ENCODE data around the gene INTS12. TPM values are rescaled to one million over a fixed set of nuclear protein-coding genes. Genes with fewer than 3 reads are reported as not detected.
"Not testable (repeated sequence)": the region's sequence is repeated elsewhere in the genome, so short reads cannot be mapped to it uniquely, and the experiment has no call there.

Gene INTS12
- 18.5 and 19.1 TPM in 2 replicates for total RNA-seq

GRCh38 chr4:105708181-105709080 is at the start of gene INTS12, which contains the start of gene GSTCD:
Gene INTS12, minus strand, starts transcription at chr4:105708689. Its CDS starts 8,684 bp downstream, at chr4:105700005.
Gene GSTCD, plus strand, starts transcription at chr4:105708784. Its CDS starts 8,830 bp downstream, at chr4:105717614.
- peak; percentile 82 for DNase-seq (ENCODE audit: low read depth, low spot score)

DNA sequence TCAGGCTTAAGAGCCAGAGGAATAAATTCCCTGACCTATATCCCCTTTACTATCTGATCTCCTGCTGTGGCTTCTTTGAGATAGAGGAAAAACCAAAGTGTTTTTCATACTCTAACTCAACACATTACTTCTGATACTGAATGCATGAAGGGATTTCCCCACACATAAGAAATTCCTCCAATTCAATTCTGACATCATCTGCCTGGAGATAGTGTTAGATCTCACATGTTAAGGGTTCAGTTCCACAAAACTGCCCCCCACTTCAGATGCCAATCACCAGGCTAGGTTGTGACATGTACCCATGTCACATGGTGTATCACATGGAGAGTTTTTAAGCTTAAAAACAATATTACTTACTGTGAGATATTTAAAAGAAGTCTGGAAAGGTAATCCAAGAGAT is 46.9 kb upstream of the INTS12 start:
- DNase-seq (ENCODE audit: low read depth, low spot score): no peak

- no peak for DNase-seq (ENCODE audit: low read depth, low spot score)
Observed at GRCh38 chr4:105753361-105753760, 44.9 kb upstream of the INTS12 start.

- DNase-seq (ENCODE audit: low read depth, low spot score): no peak
Observed at GRCh38 chr4:105751718-105752299, 43.3 kb upstream of the INTS12 start.

DNA sequence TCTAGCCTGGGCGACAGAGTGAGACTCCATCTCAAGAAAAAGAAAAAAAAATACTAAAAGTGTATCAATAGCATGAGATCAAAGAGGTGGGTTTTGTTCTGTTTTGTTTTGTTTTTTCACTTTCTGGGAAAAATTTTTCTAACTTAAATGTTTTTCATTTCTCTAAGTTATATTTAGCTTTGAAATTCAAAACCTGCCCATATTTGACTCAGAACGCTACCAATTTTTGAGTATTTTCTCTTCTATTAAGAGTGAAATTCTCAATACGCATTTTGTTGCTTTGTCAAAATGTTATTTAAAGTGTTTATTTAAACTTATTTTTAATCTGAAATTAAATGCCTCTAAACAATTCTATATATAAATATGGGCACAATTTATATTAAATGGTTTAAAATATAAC is 39.7 kb upstream of the INTS12 start:
- no peak for DNase-seq (ENCODE audit: low read depth, low spot score)

DNA sequence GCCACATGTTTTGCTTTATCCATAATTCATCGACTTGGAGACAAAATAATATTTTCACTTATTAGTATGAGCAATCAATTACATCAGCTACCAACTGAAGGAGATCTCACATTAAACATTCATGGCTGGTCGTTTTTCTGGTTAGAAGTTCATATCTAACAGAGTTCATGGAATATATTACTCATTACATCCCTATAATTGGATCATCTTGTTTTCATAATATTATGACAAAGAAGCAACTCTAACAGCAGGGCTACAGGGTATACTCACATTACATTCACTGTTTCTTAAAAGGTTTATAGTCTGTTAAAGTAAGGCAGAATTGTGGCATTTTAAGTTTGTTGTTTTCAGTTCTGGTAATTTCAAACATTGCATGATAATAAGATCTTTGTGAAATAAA is 33.1 kb upstream of the INTS12 start:
- no peak for DNase-seq (ENCODE audit: low read depth, low spot score)

DNA sequence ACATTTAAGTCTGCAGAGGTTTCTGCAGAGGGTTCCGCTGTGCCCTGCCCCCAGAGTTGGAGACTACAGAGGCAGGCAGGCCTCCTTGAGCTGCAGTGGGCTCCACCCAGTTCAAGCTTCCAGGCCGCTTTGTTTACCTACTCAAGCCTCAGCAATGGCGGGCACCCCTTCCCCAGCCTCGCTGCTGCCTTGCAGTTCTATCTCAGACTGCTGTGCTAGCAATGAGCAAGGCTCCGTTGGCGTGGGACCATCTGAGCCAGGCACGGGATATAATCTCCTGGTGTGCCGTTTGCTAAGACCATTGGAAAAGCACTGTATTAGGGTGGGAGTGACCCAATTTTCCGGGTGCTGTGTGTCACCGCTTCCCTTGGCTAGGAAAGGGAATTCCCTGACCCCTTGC is 26.7 kb upstream of the INTS12 start:
- DNase-seq (ENCODE audit: low read depth, low spot score): not testable (repeated sequence)

GRCh38 chr4:105729895-105730294 is 21.4 kb upstream of the INTS12 start:
- DNase-seq (ENCODE audit: low read depth, low spot score): not testable (repeated sequence)

DNA sequence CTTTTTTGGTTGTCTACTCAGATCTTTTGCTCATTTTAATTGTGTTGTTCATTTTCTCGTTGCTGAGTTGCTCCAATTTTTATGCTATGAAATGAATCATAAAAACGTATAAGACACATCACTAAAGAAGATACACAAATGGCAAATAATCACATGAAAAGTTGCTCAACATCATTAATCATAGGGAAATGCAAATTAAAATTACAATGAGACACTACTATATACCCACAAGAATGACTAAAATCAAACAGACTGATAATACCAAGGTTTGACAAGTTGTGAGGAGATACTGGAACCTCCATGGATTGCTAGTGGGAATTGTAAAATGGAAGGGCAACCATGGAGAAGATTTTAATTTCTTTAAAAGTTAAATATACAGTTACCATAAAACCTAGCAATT is 17.1 kb upstream of the INTS12 start:
- DNase-seq (ENCODE audit: low read depth, low spot score): no peak

DNA sequence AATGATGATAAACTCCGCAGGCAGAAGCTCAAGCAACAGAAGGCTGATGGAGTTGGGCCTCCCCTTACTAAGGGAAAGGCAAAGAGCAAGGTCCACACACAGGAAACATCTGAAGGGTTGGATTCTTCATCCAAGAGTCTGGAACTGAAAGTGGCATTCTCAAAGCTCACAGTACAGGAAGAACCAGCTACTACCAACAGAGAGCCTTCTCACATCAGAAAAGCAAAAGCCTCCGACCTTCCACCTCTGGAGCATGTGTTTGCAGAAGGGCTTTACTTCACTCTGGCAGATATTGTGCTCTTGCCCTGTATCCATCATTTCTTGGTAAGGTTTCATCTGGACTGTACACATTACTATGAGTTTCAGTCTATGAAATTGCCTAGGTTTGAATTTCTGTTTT is 10.7 kb upstream of the INTS12 start:
- no peak for DNase-seq (ENCODE audit: low read depth, low spot score)

GRCh38 chr4:105715692-105716278 is 7.3 kb upstream of the INTS12 start:
- no peak for DNase-seq (ENCODE audit: low read depth, low spot score)

DNA sequence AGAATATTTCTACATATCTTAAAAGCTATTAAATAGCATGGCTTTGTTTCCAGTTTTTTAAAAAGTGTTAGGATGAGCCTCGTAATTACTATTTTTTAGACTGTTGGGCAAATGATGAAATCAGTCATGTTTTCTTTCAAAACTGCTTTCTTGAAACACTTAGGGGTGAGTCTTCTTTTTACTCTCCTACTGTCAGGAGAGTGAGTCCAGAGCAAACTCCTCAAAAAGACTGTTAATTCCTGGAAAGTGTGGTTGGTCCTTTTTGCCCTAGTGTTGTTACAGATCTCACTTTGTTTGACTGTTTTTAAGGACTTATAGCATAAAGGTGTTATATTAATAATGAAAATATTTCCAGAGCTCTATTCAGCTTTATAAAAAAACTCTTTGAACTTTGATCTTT is 6.4 kb upstream of the INTS12 start:
- no peak for DNase-seq (ENCODE audit: low read depth, low spot score)

- DNase-seq (ENCODE audit: low read depth, low spot score): no peak
Observed at GRCh38 chr4:105714071-105714521, 5.6 kb upstream of the INTS12 start.

DNA sequence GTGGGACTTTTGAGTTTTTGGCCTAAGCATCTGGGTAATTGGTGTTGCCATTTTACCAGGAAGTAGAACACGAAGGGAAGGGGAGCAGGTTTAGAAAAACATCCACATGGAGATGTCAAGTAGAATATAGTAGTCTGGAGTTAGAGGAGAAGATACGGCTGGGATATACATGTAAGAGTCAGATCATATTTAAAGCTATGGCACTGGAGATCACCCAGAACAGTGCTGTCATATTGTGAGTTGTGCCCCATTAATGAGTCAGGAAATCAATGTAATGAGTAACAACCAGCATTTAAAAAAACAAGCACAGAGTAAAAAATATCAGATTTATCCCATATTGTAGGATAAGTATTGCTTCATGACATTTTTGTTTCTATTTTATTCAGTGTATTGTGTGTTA is 4.3 kb upstream of the INTS12 start:
- DNase-seq (ENCODE audit: low read depth, low spot score): no peak

GRCh38 chr4:105710678-105711077 is 2.2 kb upstream of the INTS12 start:
- no peak for DNase-seq (ENCODE audit: low read depth, low spot score)

DNA sequence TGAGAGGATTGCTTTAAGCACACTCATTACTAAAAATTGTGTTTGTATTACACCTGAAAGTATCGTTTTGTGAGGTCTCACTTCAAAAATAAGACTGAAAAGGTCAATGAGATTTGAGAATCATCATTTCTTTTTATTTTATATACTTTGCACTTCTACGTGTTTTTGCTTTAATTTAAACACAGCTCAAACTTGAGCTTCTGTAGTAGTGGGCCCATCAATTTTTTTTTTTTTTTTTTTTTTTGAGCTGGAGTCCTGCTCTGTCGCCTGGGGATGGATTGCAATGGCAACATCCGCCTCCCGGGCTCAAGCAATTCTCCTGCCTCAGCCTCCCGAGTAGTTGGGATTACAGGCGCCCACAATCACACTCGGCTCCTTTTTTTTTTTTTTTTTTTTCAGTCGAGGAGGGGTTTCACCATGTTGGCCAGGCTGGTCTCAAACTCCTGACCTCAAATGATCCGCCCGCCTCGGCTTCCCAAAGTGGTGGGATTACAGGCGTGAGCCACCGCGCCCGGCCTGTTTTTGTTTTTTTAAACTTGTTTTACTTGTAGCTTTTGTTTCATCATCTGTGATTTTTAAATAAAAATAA is 1.6 kb upstream of the INTS12 start:
- DNase-seq (ENCODE audit: low read depth, low spot score): no peak

DNA sequence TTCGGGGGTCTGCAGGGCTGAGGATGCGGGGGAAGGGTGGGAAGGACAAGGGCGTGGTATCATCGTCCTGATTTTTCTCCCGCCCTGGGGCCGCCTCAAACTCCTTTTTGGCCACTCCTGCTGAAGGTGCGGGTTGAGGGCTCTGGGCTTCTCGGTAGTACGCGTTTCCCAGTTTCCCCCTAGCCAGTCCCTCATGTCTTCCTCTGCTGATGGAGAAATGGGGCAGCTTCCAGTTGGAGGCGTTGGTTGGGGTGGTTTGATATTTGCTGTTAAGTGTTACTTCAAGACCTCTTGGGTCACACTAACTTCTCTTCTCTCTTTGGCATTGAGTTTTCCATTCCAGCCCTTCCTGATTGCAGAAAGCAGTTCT is 577 bp upstream of the INTS12 start:
- no peak for DNase-seq (ENCODE audit: low read depth, low spot score)

DNA sequence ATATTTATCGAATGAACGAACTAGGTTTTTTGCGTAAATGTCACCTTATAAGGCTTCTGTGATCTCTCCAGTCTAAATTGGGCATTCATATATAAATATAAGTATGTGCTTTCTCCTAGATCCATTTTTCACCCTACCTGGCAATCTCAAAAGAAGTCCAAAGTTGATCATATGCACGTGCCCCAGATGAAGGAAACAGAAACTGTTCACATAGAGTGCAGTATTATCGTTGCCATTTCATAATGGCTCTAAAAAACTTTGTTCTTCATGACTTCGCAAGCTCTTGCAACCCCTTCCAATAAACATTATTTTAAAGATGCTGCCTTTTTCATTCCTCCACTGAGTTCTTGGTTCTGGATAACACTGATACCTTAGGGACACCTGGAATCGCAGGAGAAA is 708 bp downstream of the INTS12 start:
- DNase-seq (ENCODE audit: low read depth, low spot score): no peak

GRCh38 chr4:105698607-105699006 is 9.9 kb downstream of the INTS12 start:
- no peak for DNase-seq (ENCODE audit: low read depth, low spot score)

- DNase-seq (ENCODE audit: low read depth, low spot score): not testable (repeated sequence)
Observed at GRCh38 chr4:105695832-105696231, 12.7 kb downstream of the INTS12 start.

GRCh38 chr4:105694812-105695211 is 13.7 kb downstream of the INTS12 start:
- DNase-seq (ENCODE audit: low read depth, low spot score): not testable (repeated sequence)

DNA sequence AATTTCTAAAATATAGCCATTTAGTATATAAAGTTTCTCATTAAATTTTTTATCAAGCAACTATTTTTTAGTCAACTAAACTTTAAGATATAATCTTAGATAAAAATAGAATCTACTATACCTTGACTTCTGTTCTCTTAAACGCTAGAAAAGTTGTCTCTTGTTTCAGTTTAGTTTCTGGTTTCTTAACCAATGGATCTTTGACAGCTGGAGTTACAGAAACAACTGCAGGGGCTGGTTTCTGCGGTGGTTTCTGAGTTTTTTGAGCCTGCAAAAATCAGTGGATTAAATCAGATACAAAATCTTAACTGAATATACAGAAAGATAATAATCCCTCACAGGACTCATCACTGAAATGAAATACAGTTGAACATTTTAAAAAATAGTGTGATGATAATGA is 21.9 kb downstream of the INTS12 start:
- DNase-seq (ENCODE audit: low read depth, low spot score): no peak

All from pulmonary artery endothelial cell (primary cell).